Measurements from ENCODE around the gene LRRC61.
"Not testable (repeated sequence)": the region's sequence is repeated elsewhere in the genome, so short reads cannot be mapped to it uniquely, and the experiment has no call there.

The LRRC61 gene

GRCh38 chr7:150308575-150308974 is 14.6 kb upstream of the LRRC61 start:
- DNase-seq, result no peak

- no peak for DNase-seq
These were observed 12.0 kb upstream of the LRRC61 start for GRCh38 chr7:150311146-150311545.

GRCh38 chr7:150311711-150312110 is 11.4 kb upstream of the LRRC61 start:
- DNase-seq, result no peak

- DNase-seq, result not testable (repeated sequence)
These were observed 10.3 kb upstream of the LRRC61 start for GRCh38 chr7:150312649-150313366.

GRCh38 chr7:150313367-150313809 is 9.8 kb upstream of the LRRC61 start:
- DNase-seq, result no peak

- DNase-seq, result no peak
These were observed 9.3 kb upstream of the LRRC61 start for GRCh38 chr7:150313870-150314269.

- DNase-seq, result no peak
These were observed 8.4 kb upstream of the LRRC61 start for GRCh38 chr7:150314639-150315239.

- DNase-seq, result not testable (repeated sequence)
These were observed 6.2 kb upstream of the LRRC61 start for GRCh38 chr7:150316987-150317386.

GRCh38 chr7:150317748-150318444 is 5.3 kb upstream of the LRRC61 start:
- DNase-seq, result no peak

GRCh38 chr7:150321788-150322113 is 1.4 kb upstream of the LRRC61 start:
- no peak for DNase-seq

GRCh38 chr7:150322114-150322832 is 882 bp upstream of the LRRC61 start:
- no peak for DNase-seq

GRCh38 chr7:150323682-150324372 is 672 bp downstream of the LRRC61 start:
- no peak for DNase-seq

GRCh38 chr7:150324373-150324961 is 1.3 kb downstream of the LRRC61 start:
- DNase-seq, result no peak

GRCh38 chr7:150325110-150325611 is 2.0 kb downstream of the LRRC61 start:
- DNase-seq, result no peak

GRCh38 chr7:150325901-150326300 is 2.7 kb downstream of the LRRC61 start:
- DNase-seq, result no peak

GRCh38 chr7:150326657-150327268 is 3.6 kb downstream of the LRRC61 start:
- DNase-seq, result no peak

GRCh38 chr7:150327308-150327707 is 4.2 kb downstream of the LRRC61 start:
- DNase-seq, result no peak

- no peak for DNase-seq
These were observed 6.4 kb downstream of the LRRC61 start for GRCh38 chr7:150329331-150330120.

GRCh38 chr7:150330211-150330885 is 7.2 kb downstream of the LRRC61 start:
- no peak for DNase-seq
